Measurements from ENCODE around the gene MLST8.

MLST8 gene

GRCh38 chr16:2189252-2189893, 15.9 kb upstream of the MLST8 start:
- H3K9ac ChIP-seq (ENCODE audit: low read length), result no peak overlapping the region
- no peaks in the 10 kb centered on the region for H3F3A ChIP-seq (ENCODE audit: insufficient read depth, low read length)
- H3K9me3 ChIP-seq (ENCODE audit: low read length), result no peaks in the 10 kb centered on the region
- H3K79me2 ChIP-seq (ENCODE audit: insufficient read depth, low read length), result no peaks in the 10 kb centered on the region
- no peaks in the 10 kb centered on the region for H3K4me1 ChIP-seq (ENCODE audit: insufficient read depth, low read length, severe bottlenecking)
- H3K4me2 ChIP-seq (ENCODE audit: low read length), result no peak overlapping the region
- H3K27ac ChIP-seq (ENCODE audit: low read depth, low read length, poor library complexity, severe bottlenecking), result no peak overlapping the region
- H3K9me2 ChIP-seq (ENCODE audit: low read depth, low read length), result no peaks in the 10 kb centered on the region
- H3K4me3 ChIP-seq (ENCODE audit: low read depth, low read length, poor library complexity, severe bottlenecking), result no peak overlapping the region
- H4K20me1 ChIP-seq (ENCODE audit: insufficient read depth, low read length), result no peaks in the 10 kb centered on the region
- H3K36me3 ChIP-seq (ENCODE audit: insufficient read depth, low read length), result no peaks in the 10 kb centered on the region
- no peak overlapping the region for H2AFZ ChIP-seq (ENCODE audit: low read length)
- no peak for TF ChIP-seq EZH2 (IDR thresholded peaks at IDR 0.05; ENCODE audit: borderline replicate concordance, low read length)
- TF ChIP-seq CTCF (IDR thresholded peaks at IDR 0.05; ENCODE audit: low read length), result no peak
- peaks cover 18% of the 10 kb centered on the region; the same call in 1 of the 2 replicates for H3K27me3 ChIP-seq (ENCODE audit: insufficient read depth, low read length)

GRCh38 chr16:2190002-2190658, 15.1 kb upstream of the MLST8 start:
- H3K4me2 ChIP-seq (ENCODE audit: low read length), result no peak overlapping the region
- H3K27me3 ChIP-seq (ENCODE audit: insufficient read depth, low read length), result peaks cover 21% of the 10 kb centered on the region; the same call in 1 of the 2 replicates
- no peaks in the 10 kb centered on the region for H3K9me2 ChIP-seq (ENCODE audit: low read depth, low read length)
- H4K20me1 ChIP-seq (ENCODE audit: insufficient read depth, low read length), result no peaks in the 10 kb centered on the region
- no peaks in the 10 kb centered on the region for H3K4me1 ChIP-seq (ENCODE audit: insufficient read depth, low read length, severe bottlenecking)
- no peaks in the 10 kb centered on the region for H3K79me2 ChIP-seq (ENCODE audit: insufficient read depth, low read length)
- H3K9ac ChIP-seq (ENCODE audit: low read length), result no peak overlapping the region
- H3K9me3 ChIP-seq (ENCODE audit: low read length), result no peaks in the 10 kb centered on the region
- H2AFZ ChIP-seq (ENCODE audit: low read length), result no peak overlapping the region
- no peak for TF ChIP-seq CTCF (IDR thresholded peaks at IDR 0.05; ENCODE audit: low read length)
- TF ChIP-seq EZH2 (IDR thresholded peaks at IDR 0.05; ENCODE audit: borderline replicate concordance, low read length), result no peak
- H3K4me3 ChIP-seq (ENCODE audit: low read depth, low read length, poor library complexity, severe bottlenecking), result no peak overlapping the region
- H3F3A ChIP-seq (ENCODE audit: insufficient read depth, low read length), result no peaks in the 10 kb centered on the region
- H3K27ac ChIP-seq (ENCODE audit: low read depth, low read length, poor library complexity, severe bottlenecking), result no peak overlapping the region
- no peaks in the 10 kb centered on the region for H3K36me3 ChIP-seq (ENCODE audit: insufficient read depth, low read length)

- no peak overlapping the region for H3K4me2 ChIP-seq (ENCODE audit: low read length)
- no peaks in the 10 kb centered on the region for H4K20me1 ChIP-seq (ENCODE audit: insufficient read depth, low read length)
- H3F3A ChIP-seq (ENCODE audit: insufficient read depth, low read length), result no peaks in the 10 kb centered on the region
- no peak overlapping the region for H2AFZ ChIP-seq (ENCODE audit: low read length)
- no peaks in the 10 kb centered on the region for H3K9me3 ChIP-seq (ENCODE audit: low read length)
- H3K4me3 ChIP-seq (ENCODE audit: low read depth, low read length, poor library complexity, severe bottlenecking), result no peak overlapping the region
- H3K9ac ChIP-seq (ENCODE audit: low read length), result no peak overlapping the region
- H3K9me2 ChIP-seq (ENCODE audit: low read depth, low read length), result no peaks in the 10 kb centered on the region
- H3K79me2 ChIP-seq (ENCODE audit: insufficient read depth, low read length), result no peaks in the 10 kb centered on the region
- TF ChIP-seq EZH2 (IDR thresholded peaks at IDR 0.05; ENCODE audit: borderline replicate concordance, low read length) (no peak), CTCF (IDR thresholded peaks at IDR 0.05; ENCODE audit: low read length) (no peak)
- peaks cover 28% of the 10 kb centered on the region; the same call in 1 of the 2 replicates for H3K27me3 ChIP-seq (ENCODE audit: insufficient read depth, low read length)
- H3K36me3 ChIP-seq (ENCODE audit: insufficient read depth, low read length), result no peaks in the 10 kb centered on the region
- no peak overlapping the region for H3K27ac ChIP-seq (ENCODE audit: low read depth, low read length, poor library complexity, severe bottlenecking)
- peaks cover 1% of the 10 kb centered on the region for H3K4me1 ChIP-seq (ENCODE audit: insufficient read depth, low read length, severe bottlenecking)
Observed at GRCh38 chr16:2190659-2191445, 14.4 kb upstream of the MLST8 start.

Data from OCI-LY1 (cell line).